Fibroblast of villous mesenchyme (primary cell): ENCODE data around the gene EYS. TPM values are rescaled to one million over a fixed set of nuclear protein-coding genes. Genes with fewer than 3 reads are reported as not detected.

Experiments
- DNase-seq: peaks from one replicate; pipeline ENCODE4 v3.0.0-alpha.2; 2010; ENCODE audit warnings: low read depth
- H3K4me3 ChIP-seq: 2 replicates; pipeline ENCODE4 v1.5.1; 2011; ENCODE audit warnings: low read depth, mild to moderate bottlenecking, low read length
- CTCF ChIP-seq: IDR thresholded peaks from 2 replicates; pipeline ENCODE4 v1.5.1; 2012; ENCODE audit warnings: low read depth, mild to moderate bottlenecking, low read length; ENCODE audit not compliant: insufficient read depth
- total RNA-seq: library from RNA; depleted of rRNA; stranded (reverse); fragments of >200 nt; gene quantifications from 2 replicates; pipeline ENCODE4 v1.2.3, GENCODE V29; 2012

Gene EYS
- total RNA-seq, 1 donor, result under 0.01 TPM

- no peak for TF ChIP-seq CTCF
- no peak overlapping the region for H3K4me3 ChIP-seq
- no peak for DNase-seq
Observed at GRCh38 chr6:63714091-63714490, 1992.9 kb downstream of the EYS start.

GRCh38 chr6:63713332-63713731 is 1993.7 kb downstream of the EYS start:
- DNase-seq, result no peak
- H3K4me3 ChIP-seq, result no peak overlapping the region
- TF ChIP-seq CTCF, result no peak

GRCh38 chr6:63709148-63709547 is 1997.9 kb downstream of the EYS start:
- no peak overlapping the region for H3K4me3 ChIP-seq
- no peak for DNase-seq
- no peak for TF ChIP-seq CTCF

- no peak for TF ChIP-seq CTCF
- DNase-seq, result no peak
Observed at GRCh38 chr6:63708631-63709030, 1998.4 kb downstream of the EYS start.

GRCh38 chr6:63706630-63707029 is 2000.4 kb downstream of the EYS start:
- no peak overlapping the region for H3K4me3 ChIP-seq
- DNase-seq, result no peak
- no peak for TF ChIP-seq CTCF

More at GRCh38 chr6:63708631-63709030, 1998.4 kb downstream of the EYS start:
- no peak overlapping the region for H3K4me3 ChIP-seq

- H3K4me3 ChIP-seq, result no peak overlapping the region
- no peak for TF ChIP-seq CTCF
- DNase-seq, result no peak
Observed at GRCh38 chr6:63705707-63706106, 2001.3 kb downstream of the EYS start.

GRCh38 chr6:63690221-63690620 is 2016.8 kb downstream of the EYS start:
- H3K4me3 ChIP-seq, result no peak overlapping the region
- no peak for DNase-seq
- no peak for TF ChIP-seq CTCF
